IMR-90 (cell line): ENCODE data around the gene GADD45GIP1.

Experiments
- BHLHE40 ChIP-seq: fragments of 150-350 bp; IDR thresholded peaks from 2 replicates; pipeline ENCODE4 v1.6.1; 2016; ENCODE audit warnings: mild to moderate bottlenecking, low read depth, low read length
- CEBPB ChIP-seq: IDR thresholded peaks from 2 replicates; pipeline ENCODE4 v1.6.1; 2012; ENCODE audit warnings: low read depth, low read length, improper control_type of control experiment
- MAFK ChIP-seq: IDR thresholded peaks from 2 replicates; pipeline ENCODE4 v1.6.1; 2012; ENCODE audit warnings: low read depth, low read length, improper control_type of control experiment
- MAZ ChIP-seq: IDR thresholded peaks from 2 replicates; pipeline ENCODE4 v1.6.1; 2012; ENCODE audit warnings: low read depth, mild to moderate bottlenecking, low read length, improper control_type of control experiment, moderate library complexity, borderline replicate concordance
- MXI1 ChIP-seq: IDR thresholded peaks from 2 replicates; pipeline ENCODE4 v1.6.1; 2012; ENCODE audit warnings: low read depth, mild to moderate bottlenecking, low read length, moderate library complexity, borderline replicate concordance
- POLR2A ChIP-seq: IDR thresholded peaks from 2 replicates; pipeline ENCODE4 v1.6.1; 2012; ENCODE audit warnings: mild to moderate bottlenecking, low read depth, low read length
- RAD21 ChIP-seq: IDR thresholded peaks from 2 replicates; pipeline ENCODE4 v1.6.1; 2012; ENCODE audit warnings: low read length, improper control_type of control experiment
- RFX5 ChIP-seq: IDR thresholded peaks from 2 replicates; pipeline ENCODE4 v1.8.0; 2012; ENCODE audit warnings: low read depth, mild to moderate bottlenecking, low read length, moderate library complexity
- SMC3 ChIP-seq: fragments of 150-350 bp; IDR thresholded peaks from 2 replicates; pipeline ENCODE4 v1.6.1; 2016; ENCODE audit warnings: low read depth, mild to moderate bottlenecking, antibody characterized with exemption, low read length, moderate library complexity
- TF ChIP-seq, protein P1 (sequence below): conservative IDR thresholded peaks from 2 replicates; pipeline ENCODE4 v1.5.1; 2012; ENCODE audit warnings: mild to moderate bottlenecking, low read depth, low read length, improper control_type of control experiment
- TF ChIP-seq, protein P2 (sequence below): fragments of 150-350 bp; IDR thresholded peaks from 2 replicates; pipeline ENCODE4 v1.6.1; 2017; ENCODE audit warnings: mild to moderate bottlenecking, antibody characterized with exemption, low read length, low read depth

DNA sequence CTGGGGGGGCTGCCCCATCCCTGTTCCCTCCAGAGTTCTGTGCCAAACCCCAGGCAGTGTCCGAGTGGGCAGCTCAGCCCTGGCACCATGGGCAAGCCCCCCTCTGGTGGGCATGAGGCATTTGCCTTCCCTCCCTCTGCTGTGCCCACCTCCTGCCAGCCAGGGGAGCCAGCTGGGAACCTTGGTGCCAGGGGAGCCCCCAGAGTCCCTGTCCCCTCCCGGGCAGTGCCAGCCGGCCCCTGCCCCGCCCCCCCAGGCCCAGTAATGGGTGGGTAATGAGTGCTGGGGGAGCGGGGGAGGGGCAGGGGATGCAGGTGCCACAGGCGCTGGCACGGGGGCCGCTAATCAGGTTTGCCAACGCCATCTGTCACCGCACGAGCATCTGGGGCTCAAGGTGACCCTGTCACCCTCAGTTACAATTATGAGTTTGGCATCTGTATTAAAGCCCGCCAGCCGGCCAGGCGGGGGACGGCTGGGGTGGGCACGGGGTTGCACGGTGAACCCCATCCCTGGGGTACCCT, 18.3 kb upstream of the GADD45GIP1 start:
- TF ChIP-seq, protein P1, sequence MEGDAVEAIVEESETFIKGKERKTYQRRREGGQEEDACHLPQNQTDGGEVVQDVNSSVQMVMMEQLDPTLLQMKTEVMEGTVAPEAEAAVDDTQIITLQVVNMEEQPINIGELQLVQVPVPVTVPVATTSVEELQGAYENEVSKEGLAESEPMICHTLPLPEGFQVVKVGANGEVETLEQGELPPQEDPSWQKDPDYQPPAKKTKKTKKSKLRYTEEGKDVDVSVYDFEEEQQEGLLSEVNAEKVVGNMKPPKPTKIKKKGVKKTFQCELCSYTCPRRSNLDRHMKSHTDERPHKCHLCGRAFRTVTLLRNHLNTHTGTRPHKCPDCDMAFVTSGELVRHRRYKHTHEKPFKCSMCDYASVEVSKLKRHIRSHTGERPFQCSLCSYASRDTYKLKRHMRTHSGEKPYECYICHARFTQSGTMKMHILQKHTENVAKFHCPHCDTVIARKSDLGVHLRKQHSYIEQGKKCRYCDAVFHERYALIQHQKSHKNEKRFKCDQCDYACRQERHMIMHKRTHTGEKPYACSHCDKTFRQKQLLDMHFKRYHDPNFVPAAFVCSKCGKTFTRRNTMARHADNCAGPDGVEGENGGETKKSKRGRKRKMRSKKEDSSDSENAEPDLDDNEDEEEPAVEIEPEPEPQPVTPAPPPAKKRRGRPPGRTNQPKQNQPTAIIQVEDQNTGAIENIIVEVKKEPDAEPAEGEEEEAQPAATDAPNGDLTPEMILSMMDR: no peak
- TF ChIP-seq MAFK: no peak
- TF ChIP-seq POLR2A: no peak
- TF ChIP-seq, protein P2, sequence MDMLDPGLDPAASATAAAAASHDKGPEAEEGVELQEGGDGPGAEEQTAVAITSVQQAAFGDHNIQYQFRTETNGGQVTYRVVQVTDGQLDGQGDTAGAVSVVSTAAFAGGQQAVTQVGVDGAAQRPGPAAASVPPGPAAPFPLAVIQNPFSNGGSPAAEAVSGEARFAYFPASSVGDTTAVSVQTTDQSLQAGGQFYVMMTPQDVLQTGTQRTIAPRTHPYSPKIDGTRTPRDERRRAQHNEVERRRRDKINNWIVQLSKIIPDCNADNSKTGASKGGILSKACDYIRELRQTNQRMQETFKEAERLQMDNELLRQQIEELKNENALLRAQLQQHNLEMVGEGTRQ: no peak
- TF ChIP-seq RFX5: no peak
- TF ChIP-seq CEBPB: no peak
- no peak for TF ChIP-seq MAZ
- no peak for TF ChIP-seq MXI1
- TF ChIP-seq BHLHE40: no peak
- TF ChIP-seq RAD21: no peak
- no peak for TF ChIP-seq SMC3
